Measurements from ENCODE around the gene SLC9A9. TPM values are rescaled to one million over a fixed set of nuclear protein-coding genes. Genes with fewer than 3 reads are reported as not detected.
"Not testable (repeated sequence)": the region's sequence is repeated elsewhere in the genome, so short reads cannot be mapped to it uniquely, and the experiment has no call there.

SLC9A9 gene
- polyA plus RNA-seq, 2 donors = 8.3 to 11.9 TPM

DNA sequence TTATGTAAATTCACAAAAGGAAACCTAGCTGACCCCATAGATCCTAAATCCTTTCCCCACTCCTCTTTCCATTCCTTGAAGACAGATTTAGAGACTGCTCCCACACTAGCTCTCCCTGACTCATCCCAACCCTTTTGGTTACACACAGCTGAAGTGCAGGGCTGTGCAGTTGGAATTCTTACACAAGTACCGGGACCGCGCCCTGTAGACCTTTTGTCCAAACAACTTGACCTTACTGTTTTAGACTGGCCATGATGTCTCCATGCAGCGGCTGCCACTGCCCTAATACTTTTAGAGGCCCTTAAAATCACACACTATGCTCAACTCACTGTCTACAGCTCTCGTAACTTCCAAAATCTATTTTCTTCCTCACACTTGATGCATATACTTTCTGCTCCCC lies 47.2 kb downstream of the SLC9A9 start:
- not testable (repeated sequence) for H3K9me3 ChIP-seq (ENCODE audit: control insufficient read depth in 2 of 2, insufficient read depth in 1 of 2, low read depth in 1 of 2, low read length in 1 of 2); H3K4me1 ChIP-seq (ENCODE audit: control insufficient read depth in 2 of 2, insufficient read depth in 2 of 2, low read length in 1 of 2); H3K36me3 ChIP-seq (ENCODE audit: control insufficient read depth in 2 of 2, insufficient read depth in 2 of 2, low read length in 1 of 2); H3K27me3 ChIP-seq (ENCODE audit: control insufficient read depth in 1 of 2, insufficient read depth in 2 of 2, low read length in 2 of 2); H3K4me3 ChIP-seq (ENCODE audit: low read depth in 1 of 2, low read length in 2 of 2); H3K27ac ChIP-seq (ENCODE audit: low read depth in 2 of 2, low read length in 1 of 2)
- 83 to 92% methylated on average over 5 of the region's 5 CpGs for WGBS, 2 donors

DNA sequence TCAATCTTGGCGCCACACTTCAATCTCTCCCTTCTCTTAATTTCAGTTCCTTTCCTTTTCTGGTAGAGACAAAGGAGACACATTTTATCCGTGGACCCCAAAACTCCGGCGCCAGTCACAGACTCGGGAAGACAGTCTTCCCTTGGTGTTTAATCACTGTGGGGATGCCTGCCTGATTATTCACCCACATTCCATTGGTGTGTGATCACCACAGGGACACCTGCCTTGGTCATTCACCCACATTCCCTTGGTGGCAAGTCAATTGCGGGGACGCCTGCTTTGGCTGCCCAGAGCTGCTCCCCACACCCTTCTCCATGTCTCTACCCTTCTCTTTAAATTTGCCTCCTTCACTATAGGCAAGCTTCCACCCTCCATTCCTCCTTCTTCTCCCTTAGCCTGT lies 50.1 kb downstream of the SLC9A9 start:
- not testable (repeated sequence) for H3K9me3 ChIP-seq (ENCODE audit: control insufficient read depth in 2 of 2, insufficient read depth in 1 of 2, low read depth in 1 of 2, low read length in 1 of 2); H3K27me3 ChIP-seq (ENCODE audit: control insufficient read depth in 1 of 2, insufficient read depth in 2 of 2, low read length in 2 of 2); H3K36me3 ChIP-seq (ENCODE audit: control insufficient read depth in 2 of 2, insufficient read depth in 2 of 2, low read length in 1 of 2); H3K27ac ChIP-seq (ENCODE audit: low read depth in 2 of 2, low read length in 1 of 2); H3K4me1 ChIP-seq (ENCODE audit: control insufficient read depth in 2 of 2, insufficient read depth in 2 of 2, low read length in 1 of 2); H3K4me3 ChIP-seq (ENCODE audit: low read depth in 1 of 2, low read length in 2 of 2)
- 84 to 87% methylated on average over 7 of the region's 7 CpGs for WGBS, 2 donors

DNA sequence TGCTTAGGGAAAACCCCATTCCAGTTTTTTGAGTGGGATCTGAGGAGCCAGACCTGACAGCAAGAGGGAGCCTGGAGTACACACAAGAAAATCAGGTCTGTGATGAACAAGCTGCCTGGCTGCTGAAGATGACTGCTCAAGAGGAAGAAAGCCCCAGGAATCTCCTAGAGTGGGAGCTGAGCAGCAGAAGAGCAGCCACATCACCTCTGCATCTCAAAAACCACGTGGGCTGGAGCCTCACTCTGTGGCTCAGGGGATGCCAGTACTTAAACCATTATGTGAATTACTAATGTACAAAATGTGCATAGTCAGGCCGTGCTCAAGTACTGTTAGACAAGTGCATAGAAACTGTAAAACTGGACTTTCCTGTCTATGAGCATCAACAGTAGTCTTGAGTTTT lies 52.4 kb downstream of the SLC9A9 start:
- 32 to 34% methylated on average over 2 of the region's 2 CpGs for WGBS, 2 donors
- H3K27ac ChIP-seq (ENCODE audit: low read depth in 2 of 2, low read length in 1 of 2) = no peak overlapping the region
- no peaks in the 10 kb centered on the region for H3K36me3 ChIP-seq (ENCODE audit: control insufficient read depth in 2 of 2, insufficient read depth in 2 of 2, low read length in 1 of 2)
- no peak overlapping the region for H3K4me3 ChIP-seq (ENCODE audit: low read depth in 1 of 2, low read length in 2 of 2)
- no peaks in the 10 kb centered on the region for H3K9me3 ChIP-seq (ENCODE audit: control insufficient read depth in 2 of 2, insufficient read depth in 1 of 2, low read depth in 1 of 2, low read length in 1 of 2)
- H3K27me3 ChIP-seq (ENCODE audit: control insufficient read depth in 1 of 2, insufficient read depth in 2 of 2, low read length in 2 of 2) = no peaks in the 10 kb centered on the region
- H3K4me1 ChIP-seq (ENCODE audit: control insufficient read depth in 2 of 2, insufficient read depth in 2 of 2, low read length in 1 of 2) = no peaks in the 10 kb centered on the region

DNA sequence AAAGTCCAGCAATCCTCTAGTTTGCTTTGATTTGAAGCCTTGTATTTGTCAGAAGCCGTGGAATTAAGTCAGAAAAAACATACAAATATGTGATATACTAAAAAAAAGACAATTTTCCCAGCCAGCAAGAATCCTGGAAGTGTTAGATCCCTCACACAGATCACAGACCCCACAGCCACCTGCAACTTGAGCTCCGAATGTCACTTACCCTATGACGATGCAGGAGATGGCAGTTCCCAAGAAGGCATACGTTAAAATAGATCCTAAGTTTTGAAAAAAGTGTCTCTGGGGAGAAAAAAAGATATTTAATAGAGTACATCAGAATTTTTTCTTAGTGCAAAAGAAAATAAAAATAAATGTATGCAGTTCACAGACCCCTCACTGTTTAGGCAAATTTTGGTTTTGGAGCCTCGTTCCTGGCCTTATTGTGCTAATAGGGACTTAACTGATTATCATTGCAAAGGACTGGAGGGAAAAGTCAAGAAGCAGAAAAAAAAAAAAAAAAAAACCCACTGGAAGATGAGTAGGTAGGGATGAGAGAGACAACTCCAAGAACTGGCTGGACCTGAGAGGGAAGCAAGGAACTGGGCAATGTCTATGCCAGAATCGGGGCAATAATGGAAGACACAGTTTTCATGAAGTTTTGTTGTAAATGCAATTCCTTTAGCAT lies 53.3 kb downstream of the SLC9A9 start:
- WGBS, 2 donors = 67 to 70% methylated on average over 6 of the region's 6 CpGs
- Histone ChIP-seq H3K4me1 (ENCODE audit: control insufficient read depth in 2 of 2, insufficient read depth in 2 of 2, low read length in 1 of 2) (no peaks in the 10 kb centered on the region), H3K27ac (ENCODE audit: low read depth in 2 of 2, low read length in 1 of 2) (peak overlapping the region in 1 of 2 donors; percentile 48), H3K27me3 (ENCODE audit: control insufficient read depth in 1 of 2, insufficient read depth in 2 of 2, low read length in 2 of 2) (no peaks in the 10 kb centered on the region), H3K4me3 (ENCODE audit: low read depth in 1 of 2, low read length in 2 of 2) (no peak overlapping the region), H3K9me3 (ENCODE audit: control insufficient read depth in 2 of 2, insufficient read depth in 1 of 2, low read depth in 1 of 2, low read length in 1 of 2) (no peaks in the 10 kb centered on the region), H3K36me3 (ENCODE audit: control insufficient read depth in 2 of 2, insufficient read depth in 2 of 2, low read length in 1 of 2) (no peaks in the 10 kb centered on the region)

DNA sequence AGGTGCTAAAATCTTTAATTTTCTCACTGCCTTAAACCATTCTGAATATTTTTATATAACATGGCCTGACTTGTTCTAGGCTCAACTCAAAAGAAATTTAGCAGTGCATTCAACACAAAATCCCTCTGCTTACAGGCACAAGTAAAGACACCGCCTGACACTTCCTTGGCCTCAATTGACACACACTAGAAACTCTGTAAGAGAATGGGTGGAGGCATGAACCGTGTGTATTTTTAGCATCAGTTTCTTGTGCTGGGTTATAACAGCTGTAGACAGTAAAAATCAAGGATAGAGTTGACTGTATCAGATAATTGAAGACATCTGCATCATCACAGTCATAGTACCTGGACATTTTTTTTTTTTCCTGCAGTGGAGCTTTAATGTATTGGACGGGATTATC lies 54.3 kb downstream of the SLC9A9 start:
- Histone ChIP-seq H3K4me1 (ENCODE audit: control insufficient read depth in 2 of 2, insufficient read depth in 2 of 2, low read length in 1 of 2) (no peaks in the 10 kb centered on the region), H3K36me3 (ENCODE audit: control insufficient read depth in 2 of 2, insufficient read depth in 2 of 2, low read length in 1 of 2) (no peaks in the 10 kb centered on the region), H3K27me3 (ENCODE audit: control insufficient read depth in 1 of 2, insufficient read depth in 2 of 2, low read length in 2 of 2) (no peaks in the 10 kb centered on the region), H3K9me3 (ENCODE audit: control insufficient read depth in 2 of 2, insufficient read depth in 1 of 2, low read depth in 1 of 2, low read length in 1 of 2) (no peaks in the 10 kb centered on the region), H3K4me3 (ENCODE audit: low read depth in 1 of 2, low read length in 2 of 2) (no peak overlapping the region), H3K27ac (ENCODE audit: low read depth in 2 of 2, low read length in 1 of 2) (peak overlapping the region in 1 of 2 donors; percentile 15)
- 31 to 51% methylated on average over 3 of the region's 3 CpGs for WGBS, 2 donors

DNA sequence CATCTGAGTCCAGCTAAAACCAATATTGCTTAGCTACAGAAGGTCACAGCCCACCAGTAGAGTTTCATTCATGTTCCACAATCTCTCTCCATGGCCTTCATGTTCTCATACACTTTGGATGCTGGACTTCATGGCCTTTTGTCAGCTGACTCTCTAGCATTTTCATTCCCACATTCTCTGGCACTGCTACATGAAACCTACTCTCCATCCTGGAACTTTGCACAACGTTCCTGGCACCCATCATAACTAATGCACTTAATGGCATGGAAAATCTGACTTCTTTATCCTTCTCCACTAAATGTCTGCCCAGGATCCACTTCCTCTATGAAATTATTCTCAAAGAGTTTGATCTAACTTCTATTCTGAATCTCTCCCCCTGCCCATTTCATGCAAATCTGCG lies 56.9 kb downstream of the SLC9A9 start:
- H3K4me3 ChIP-seq (ENCODE audit: low read depth in 1 of 2, low read length in 2 of 2) = no peak overlapping the region
- 79 to 81% methylated on average over 2 of the region's 2 CpGs for WGBS, 2 donors
- no peaks in the 10 kb centered on the region for H3K9me3 ChIP-seq (ENCODE audit: control insufficient read depth in 2 of 2, insufficient read depth in 1 of 2, low read depth in 1 of 2, low read length in 1 of 2)
- no peaks in the 10 kb centered on the region for H3K27me3 ChIP-seq (ENCODE audit: control insufficient read depth in 1 of 2, insufficient read depth in 2 of 2, low read length in 2 of 2)
- no peaks in the 10 kb centered on the region for H3K36me3 ChIP-seq (ENCODE audit: control insufficient read depth in 2 of 2, insufficient read depth in 2 of 2, low read length in 1 of 2)
- H3K4me1 ChIP-seq (ENCODE audit: control insufficient read depth in 2 of 2, insufficient read depth in 2 of 2, low read length in 1 of 2) = no peaks in the 10 kb centered on the region
- no peak overlapping the region for H3K27ac ChIP-seq (ENCODE audit: low read depth in 2 of 2, low read length in 1 of 2)

DNA sequence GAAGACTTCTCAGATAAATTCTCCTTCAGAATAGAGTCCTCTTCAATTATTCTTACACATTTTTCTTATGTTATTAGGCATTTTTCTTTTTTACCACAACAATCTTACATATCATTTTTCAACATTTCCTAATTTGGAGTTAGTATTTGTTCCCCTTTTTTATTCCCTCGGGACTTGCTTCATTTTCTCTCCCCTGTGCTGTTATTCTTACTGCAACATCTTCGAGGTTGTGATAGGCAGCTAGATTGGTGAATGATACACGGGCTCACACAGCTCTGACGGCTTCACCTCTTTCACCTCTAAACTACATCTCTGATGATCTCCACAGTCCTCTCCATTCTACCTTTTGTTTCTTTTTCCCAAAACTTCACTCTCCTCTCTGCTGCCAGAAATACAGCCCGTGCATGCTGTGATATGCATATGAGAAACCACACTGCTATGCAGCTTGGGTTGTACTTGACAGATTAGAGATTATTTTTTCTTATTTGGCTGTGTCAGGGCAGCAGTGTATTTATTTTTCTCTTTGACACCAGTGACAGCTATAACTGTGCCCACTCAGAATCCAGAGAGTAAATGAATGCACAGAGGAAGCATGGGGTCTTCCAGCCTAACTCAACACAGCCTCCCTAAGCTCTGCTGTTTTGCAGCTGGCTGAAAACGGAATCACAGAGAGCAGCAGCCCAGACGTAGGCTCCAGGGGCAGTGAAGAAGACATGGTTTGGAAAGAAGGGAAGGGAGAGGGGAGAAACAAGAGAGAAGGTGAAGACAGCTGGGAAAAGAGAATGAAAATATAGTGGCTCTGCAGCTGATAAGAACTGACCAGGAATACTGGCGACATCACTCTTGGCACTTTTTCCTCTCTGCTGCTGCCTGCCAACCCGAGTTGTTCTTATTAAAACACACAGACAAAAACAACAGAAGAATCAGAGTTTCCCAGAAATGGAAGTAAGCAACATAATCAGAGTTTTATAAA lies 61.8 kb downstream of the SLC9A9 start:
- peak overlapping the region; percentile 56 to 57 for H3K27ac ChIP-seq (ENCODE audit: low read depth in 2 of 2, low read length in 1 of 2)

DNA sequence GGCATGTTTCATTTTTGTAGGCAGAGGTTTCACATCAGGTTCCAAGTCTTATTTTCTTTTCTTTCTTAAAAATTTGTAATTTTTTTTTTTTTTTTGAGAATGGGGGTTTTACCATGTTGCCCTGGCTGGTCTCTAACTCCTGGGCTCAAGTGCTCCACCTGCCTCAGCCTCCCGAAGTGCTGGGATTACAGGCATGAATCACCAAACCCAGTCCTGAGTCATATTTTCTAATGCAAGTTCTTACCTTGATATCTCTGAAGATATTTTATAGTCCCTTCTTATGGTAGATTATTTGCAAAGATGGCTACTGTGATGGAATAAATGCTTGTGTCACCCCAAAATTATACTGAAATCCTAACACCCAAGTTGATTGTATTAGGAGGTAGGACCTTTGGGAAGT lies 63.8 kb downstream of the SLC9A9 start:
- H3K4me3 ChIP-seq (ENCODE audit: low read depth in 1 of 2, low read length in 2 of 2) = no peak overlapping the region

More for the DNA sequence above, 61.8 kb downstream of the SLC9A9 start:
- Histone ChIP-seq H3K4me1 (ENCODE audit: control insufficient read depth in 2 of 2, insufficient read depth in 2 of 2, low read length in 1 of 2) (no peaks in the 10 kb centered on the region), H3K36me3 (ENCODE audit: control insufficient read depth in 2 of 2, insufficient read depth in 2 of 2, low read length in 1 of 2) (no peaks in the 10 kb centered on the region), H3K27me3 (ENCODE audit: control insufficient read depth in 1 of 2, insufficient read depth in 2 of 2, low read length in 2 of 2) (no peaks in the 10 kb centered on the region), H3K4me3 (ENCODE audit: low read depth in 1 of 2, low read length in 2 of 2) (peak overlapping the region in 1 of 2 donors; percentile 17), H3K9me3 (ENCODE audit: control insufficient read depth in 2 of 2, insufficient read depth in 1 of 2, low read depth in 1 of 2, low read length in 1 of 2) (no peaks in the 10 kb centered on the region)
- 26 to 47% methylated on average over 9 of the region's 9 CpGs for WGBS, 2 donors

DNA sequence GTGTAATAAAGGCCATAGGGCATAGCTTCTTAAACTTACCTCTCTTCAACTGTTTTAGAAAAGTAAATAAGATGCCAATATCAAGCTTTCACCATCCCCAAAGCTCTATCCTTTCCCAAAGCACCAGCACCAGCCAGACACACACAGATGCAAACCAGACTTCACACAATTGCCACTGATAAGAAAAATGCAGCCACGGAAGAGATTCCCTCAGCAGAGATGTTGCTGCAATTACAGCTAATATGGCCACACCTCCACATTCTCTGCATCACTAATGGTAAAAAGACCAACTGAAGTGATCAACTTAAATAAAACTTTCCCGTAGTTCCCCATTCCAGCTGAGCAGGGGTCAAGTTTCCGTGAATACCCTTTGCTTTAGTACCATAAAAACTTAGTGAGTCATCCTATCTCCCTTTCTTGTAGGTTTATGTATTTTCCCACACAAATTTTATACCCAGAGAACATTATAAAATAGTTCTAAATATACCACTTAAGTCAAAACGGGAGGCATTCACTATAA lies 64.4 kb downstream of the SLC9A9 start:
- H3K4me1 ChIP-seq (ENCODE audit: control insufficient read depth in 2 of 2, insufficient read depth in 2 of 2, low read length in 1 of 2) = no peaks in the 10 kb centered on the region
- no peaks in the 10 kb centered on the region for H3K27me3 ChIP-seq (ENCODE audit: control insufficient read depth in 1 of 2, insufficient read depth in 2 of 2, low read length in 2 of 2)
- H3K36me3 ChIP-seq (ENCODE audit: control insufficient read depth in 2 of 2, insufficient read depth in 2 of 2, low read length in 1 of 2) = no peaks in the 10 kb centered on the region
- H3K27ac ChIP-seq (ENCODE audit: low read depth in 2 of 2, low read length in 1 of 2) = no peak overlapping the region
- no peaks in the 10 kb centered on the region for H3K9me3 ChIP-seq (ENCODE audit: control insufficient read depth in 2 of 2, insufficient read depth in 1 of 2, low read depth in 1 of 2, low read length in 1 of 2)
- WGBS, 2 donors = 77% methylated on average over 4 of the region's 4 CpGs
- no peak overlapping the region for H3K4me3 ChIP-seq (ENCODE audit: low read depth in 1 of 2, low read length in 2 of 2)

More for the DNA sequence above, 63.8 kb downstream of the SLC9A9 start:
- no peak overlapping the region for H3K27ac ChIP-seq (ENCODE audit: low read depth in 2 of 2, low read length in 1 of 2)
- 55 to 64% methylated on average over 1 of the region's 1 CpG for WGBS, 2 donors
- no peaks in the 10 kb centered on the region for H3K36me3 ChIP-seq (ENCODE audit: control insufficient read depth in 2 of 2, insufficient read depth in 2 of 2, low read length in 1 of 2)
- H3K9me3 ChIP-seq (ENCODE audit: control insufficient read depth in 2 of 2, insufficient read depth in 1 of 2, low read depth in 1 of 2, low read length in 1 of 2) = no peaks in the 10 kb centered on the region
- H3K27me3 ChIP-seq (ENCODE audit: control insufficient read depth in 1 of 2, insufficient read depth in 2 of 2, low read length in 2 of 2) = no peaks in the 10 kb centered on the region
- H3K4me1 ChIP-seq (ENCODE audit: control insufficient read depth in 2 of 2, insufficient read depth in 2 of 2, low read length in 1 of 2) = no peaks in the 10 kb centered on the region
